WTC11 (cell line): ENCODE results near the gene LRRC28.

ENCODE experiments used
- CTCF ChIP-seq: fragments of 200-600 bp; IDR thresholded peaks from 2 replicates; pipeline ENCODE4 v1.8.0; 2022; ENCODE audit warnings: antibody characterized with exemption
- ESRRA ChIP-seq: sonication (generic); formaldehyde crosslinking; IDR thresholded peaks from 2 replicates; pipeline ENCODE4 v1.8.1; 2022; ENCODE audit warnings: mild to moderate bottlenecking, missing genetic modification reagents, borderline replicate concordance
- TEAD4 ChIP-seq: sonication (generic); formaldehyde crosslinking; IDR thresholded peaks from 2 replicates; pipeline ENCODE4 v1.8.0; 2022; ENCODE audit warnings: mild to moderate bottlenecking, missing genetic modification reagents
- TF ChIP-seq, protein P1 (sequence below): sonication (generic); formaldehyde crosslinking; conservative IDR thresholded peaks from 2 replicates; pipeline ENCODE4 v1.8.1; 2022; ENCODE audit warnings: mild to moderate bottlenecking, missing genetic modification reagents

DNA sequence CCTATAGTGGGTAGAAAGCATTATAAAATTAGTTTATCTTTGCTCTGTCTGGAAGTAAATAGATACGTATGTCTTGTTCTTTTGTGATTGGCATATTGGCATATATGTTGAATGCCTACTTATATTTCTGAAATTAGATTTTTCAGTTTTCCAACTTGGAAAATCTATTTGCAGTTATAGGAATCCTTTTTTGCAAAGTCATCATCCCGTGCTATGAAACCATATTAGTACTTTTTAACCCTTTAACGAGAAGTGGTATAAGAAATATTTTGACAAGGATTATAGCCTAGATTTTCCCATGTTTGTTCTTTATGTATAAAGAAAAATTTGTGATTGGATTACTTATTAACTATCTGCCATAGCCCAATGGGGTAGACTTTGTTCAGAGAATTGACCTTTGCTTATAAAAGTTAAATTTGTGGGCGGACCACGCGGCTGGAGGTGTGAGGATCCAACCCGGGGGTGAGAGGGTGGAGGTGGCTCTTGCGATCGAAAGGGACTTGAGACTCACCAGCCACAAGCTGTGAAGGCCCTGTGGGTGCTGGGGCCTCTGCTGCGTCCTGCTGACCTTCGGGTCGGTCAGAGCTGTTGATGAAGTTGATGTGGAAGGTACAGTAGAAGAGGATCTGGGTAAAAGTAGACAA, 5.9 kb downstream of the LRRC28 start:
- TF ChIP-seq CTCF (no peak), ESRRA (CRISPR knock-in tag) (no peak), TEAD4 (CRISPR knock-in tag) (no peak)
- TF ChIP-seq, protein P1, sequence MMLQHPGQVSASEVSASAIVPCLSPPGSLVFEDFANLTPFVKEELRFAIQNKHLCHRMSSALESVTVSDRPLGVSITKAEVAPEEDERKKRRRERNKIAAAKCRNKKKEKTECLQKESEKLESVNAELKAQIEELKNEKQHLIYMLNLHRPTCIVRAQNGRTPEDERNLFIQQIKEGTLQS: no peak
